ENCODE data around the gene SULT2A1. TPM values are rescaled to one million over a fixed set of nuclear protein-coding genes. Genes with fewer than 3 reads are reported as not detected.
A peak's percentile ranks its signal among the peaks of the same experiment; 100 is the strongest.
"Not testable (repeated sequence)": the region's sequence is repeated elsewhere in the genome, so short reads cannot be mapped to it uniquely, and the experiment has no call there.

SULT2A1 gene
- not detected in 2 replicates for total RNA-seq (2014; rRNA removed; shearing (Covaris generic))
- not detected in 2 replicates for total RNA-seq (2022)
- Bru-seq, nascent RNA = percentile 4 among the genes with signal in this experiment
- not detected for BruChase-seq, experiment 1, labeled RNA remaining after a 6-hour chase
- BruChase-seq, experiment 2, labeled RNA remaining after a 2-hour chase = not detected
- long read RNA-seq = 0 reads

- TF ChIP-seq EZH2phosphoT487 (IDR thresholded peaks at IDR 0.05; ENCODE audit: borderline replicate concordance, low read depth, low read length) (no peak), CTCF (conservative IDR thresholded peaks at IDR 0.05; ENCODE audit: low read length) (no peak)
- H3K4me2 ChIP-seq (ENCODE audit: low read length) = no peak within 1 kb of the TSS
- DNase-seq (ENCODE audit: low spot score) = no peak
- H4K20me1 ChIP-seq (ENCODE audit: insufficient read depth, low read length) = no peaks in the 10 kb centered on the region
- no TSS peak for BruUV-seq (replicated peaks)
- H3K9me2 ChIP-seq (ENCODE audit: insufficient read depth, low read length) = no peaks in the 10 kb centered on the region
- no peak within 1 kb of the TSS for H2AFZ ChIP-seq (ENCODE audit: low read length)
- intact Hi-C loops (cut with micrococcal nuclease; ENCODE audit: unreplicated experiment) = no loop called here
- no peaks in the 10 kb centered on the region for H3K36me3 ChIP-seq (ENCODE audit: insufficient read depth, low read length)
- H3K27ac ChIP-seq (ENCODE audit: low read depth, low read length, poor library complexity, severe bottlenecking) = no peak within 1 kb of the TSS
- CTCF ChIA-PET (ENCODE audit: unreplicated experiment) = no interaction called here
- no peaks in the 10 kb centered on the region for H3K4me1 ChIP-seq (ENCODE audit: insufficient read depth, low read length, poor library complexity, severe bottlenecking)
- POLR2A ChIA-PET = no interaction called here
- no peaks in the 10 kb centered on the region for H3K9me3 ChIP-seq (ENCODE audit: low read length)
- H3K4me3 ChIP-seq (ENCODE audit: low read depth, low read length, poor library complexity, severe bottlenecking) = no peak within 1 kb of the TSS
- H3K79me2 ChIP-seq (ENCODE audit: insufficient read depth, low read depth, low read length) = no peaks in the 10 kb centered on the region
Observed at GRCh38 chr19:47886010-47886559, at the start of gene SULT2A1. SULT2A1 (minus strand) TSS chr19:47886315; CDS start chr19:47886257, 58 bp downstream.

GRCh38 chr19:47928581-47928980, 42.5 kb upstream of the SULT2A1 start:
- H4K20me1 ChIP-seq (ENCODE audit: insufficient read depth, low read length); POLR2A ChIA-PET; H3K36me3 ChIP-seq (ENCODE audit: insufficient read depth, low read length); H3K9me2 ChIP-seq (ENCODE audit: insufficient read depth, low read length); H3K79me2 ChIP-seq (ENCODE audit: insufficient read depth, low read depth, low read length); H3K9me3 ChIP-seq (ENCODE audit: low read length); H3K4me2 ChIP-seq (ENCODE audit: low read length); H2AFZ ChIP-seq (ENCODE audit: low read length); H3K4me1 ChIP-seq (ENCODE audit: insufficient read depth, low read length, poor library complexity, severe bottlenecking); BruUV-seq (replicated peaks); DNase-seq (ENCODE audit: low spot score); H3K4me3 ChIP-seq (ENCODE audit: low read depth, low read length, poor library complexity, severe bottlenecking); H3K27ac ChIP-seq (ENCODE audit: low read depth, low read length, poor library complexity, severe bottlenecking); intact Hi-C loops (cut with micrococcal nuclease; ENCODE audit: unreplicated experiment); CTCF ChIA-PET (ENCODE audit: unreplicated experiment): not testable (repeated sequence)

DNA sequence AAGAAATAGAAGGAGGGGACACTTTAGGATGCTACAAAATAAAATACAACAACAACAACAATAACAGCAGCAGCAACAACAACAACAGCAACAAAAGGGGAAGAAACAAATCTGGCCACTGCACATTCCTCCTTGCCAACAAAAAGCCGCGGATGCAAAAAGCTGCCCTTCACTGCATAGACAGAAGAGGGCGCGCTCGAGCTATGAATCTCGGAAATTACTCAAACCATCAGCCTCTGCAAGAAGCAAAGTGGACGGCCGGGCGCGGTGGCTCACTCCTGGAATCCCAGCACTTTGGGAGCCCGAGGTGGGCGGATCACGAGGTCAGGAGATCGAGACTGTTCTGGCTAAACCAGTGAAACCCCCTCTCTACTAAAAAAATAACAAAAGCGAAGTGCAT, 34.0 kb upstream of the SULT2A1 start:
- H3K27ac ChIP-seq (ENCODE audit: low read depth, low read length, poor library complexity, severe bottlenecking); H3K79me2 ChIP-seq (ENCODE audit: insufficient read depth, low read depth, low read length); H3K4me1 ChIP-seq (ENCODE audit: insufficient read depth, low read length, poor library complexity, severe bottlenecking); H2AFZ ChIP-seq (ENCODE audit: low read length); H4K20me1 ChIP-seq (ENCODE audit: insufficient read depth, low read length); BruUV-seq (replicated peaks); intact Hi-C loops (cut with micrococcal nuclease; ENCODE audit: unreplicated experiment); H3K4me2 ChIP-seq (ENCODE audit: low read length); POLR2A ChIA-PET; H3K36me3 ChIP-seq (ENCODE audit: insufficient read depth, low read length); CTCF ChIA-PET (ENCODE audit: unreplicated experiment); H3K9me3 ChIP-seq (ENCODE audit: low read length); H3K4me3 ChIP-seq (ENCODE audit: low read depth, low read length, poor library complexity, severe bottlenecking); DNase-seq (ENCODE audit: low spot score); H3K9me2 ChIP-seq (ENCODE audit: insufficient read depth, low read length): not testable (repeated sequence)

DNA sequence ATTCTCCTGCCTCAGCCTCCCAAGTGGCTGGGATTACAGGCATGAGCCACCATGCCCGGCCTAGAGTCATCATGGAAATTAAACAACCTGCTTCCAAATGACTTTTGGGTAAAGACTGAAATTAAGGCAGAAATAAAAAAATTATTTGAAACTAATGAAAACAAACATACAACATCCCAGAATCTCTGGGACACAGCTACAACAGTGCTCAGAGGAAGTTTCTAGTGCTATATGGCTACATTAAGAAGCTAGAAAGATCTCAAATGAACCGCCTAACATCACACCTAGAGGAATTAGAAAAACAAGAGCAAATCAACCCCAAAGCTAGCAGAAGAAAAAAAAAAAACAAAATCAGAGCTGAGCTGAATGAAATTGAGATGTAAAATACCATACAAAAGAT, 24.1 kb upstream of the SULT2A1 start:
- H3K79me2 ChIP-seq (ENCODE audit: insufficient read depth, low read depth, low read length); H3K4me1 ChIP-seq (ENCODE audit: insufficient read depth, low read length, poor library complexity, severe bottlenecking); BruUV-seq (replicated peaks); intact Hi-C loops (cut with micrococcal nuclease; ENCODE audit: unreplicated experiment); H3K4me2 ChIP-seq (ENCODE audit: low read length); CTCF ChIA-PET (ENCODE audit: unreplicated experiment); H3K4me3 ChIP-seq (ENCODE audit: low read depth, low read length, poor library complexity, severe bottlenecking); POLR2A ChIA-PET; H2AFZ ChIP-seq (ENCODE audit: low read length); H3K9me3 ChIP-seq (ENCODE audit: low read length); DNase-seq (ENCODE audit: low spot score); H3K36me3 ChIP-seq (ENCODE audit: insufficient read depth, low read length); H3K27ac ChIP-seq (ENCODE audit: low read depth, low read length, poor library complexity, severe bottlenecking); H3K9me2 ChIP-seq (ENCODE audit: insufficient read depth, low read length); H4K20me1 ChIP-seq (ENCODE audit: insufficient read depth, low read length): not testable (repeated sequence)

DNA sequence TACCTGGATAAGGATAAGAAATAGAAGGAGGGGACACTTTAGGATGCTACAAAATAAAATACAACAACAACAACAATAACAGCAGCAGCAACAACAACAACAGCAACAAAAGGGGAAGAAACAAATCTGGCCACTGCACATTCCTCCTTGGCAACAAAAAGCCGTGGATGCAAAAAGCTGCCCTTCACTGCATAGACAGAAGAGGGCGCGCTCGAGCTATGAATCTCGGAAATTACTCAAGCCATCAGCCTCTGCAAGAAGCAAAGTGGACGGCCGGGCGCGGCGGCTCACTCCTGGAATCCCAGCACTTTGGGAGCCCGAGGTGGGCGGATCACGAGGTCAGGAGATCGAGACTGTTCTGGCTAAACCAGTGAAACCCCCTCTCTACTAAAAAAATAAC, 23.2 kb upstream of the SULT2A1 start:
- H3K4me2 ChIP-seq (ENCODE audit: low read length); intact Hi-C loops (cut with micrococcal nuclease; ENCODE audit: unreplicated experiment); H3K9me3 ChIP-seq (ENCODE audit: low read length); CTCF ChIA-PET (ENCODE audit: unreplicated experiment); H3K36me3 ChIP-seq (ENCODE audit: insufficient read depth, low read length); H4K20me1 ChIP-seq (ENCODE audit: insufficient read depth, low read length); BruUV-seq (replicated peaks); DNase-seq (ENCODE audit: low spot score); H3K79me2 ChIP-seq (ENCODE audit: insufficient read depth, low read depth, low read length); H3K4me1 ChIP-seq (ENCODE audit: insufficient read depth, low read length, poor library complexity, severe bottlenecking); H3K27ac ChIP-seq (ENCODE audit: low read depth, low read length, poor library complexity, severe bottlenecking); H3K4me3 ChIP-seq (ENCODE audit: low read depth, low read length, poor library complexity, severe bottlenecking); H2AFZ ChIP-seq (ENCODE audit: low read length); POLR2A ChIA-PET; H3K9me2 ChIP-seq (ENCODE audit: insufficient read depth, low read length): not testable (repeated sequence)
